Tibial nerve (tissue), 4 donors: ENCODE data around the gene XKR7.

Experiments
- EP300 ChIP-seq, 2 donors: sonication (generic); formaldehyde crosslinking; IDR thresholded peaks; one replicate each; pipeline ENCODE4 v1.6.1; 2017; ENCODE audit warnings: antibody characterized with exemption in 2 of 2, mild to moderate bottlenecking in 1 of 2
- POLR2A ChIP-seq, 2 donors: fragments of 450-650 bp; IDR thresholded peaks; one replicate each; pipeline ENCODE4 v1.6.1; 2017; ENCODE audit warnings: antibody characterized with exemption in 2 of 2, mild to moderate bottlenecking in 2 of 2, moderate library complexity in 2 of 2
- TF ChIP-seq, protein P1 (sequence below), 5 experiments: fragments of 200-600 bp in 3 of 5; fragments of 450-650 bp in 2 of 5; sonication (generic) in 3 of 5; IDR thresholded peaks; one replicate each; pipeline ENCODE4 v1.5.1; 2016 to 2019; ENCODE audit warnings: antibody characterized with exemption in 5 of 5, mild to moderate bottlenecking in 3 of 5, moderate library complexity in 2 of 5

DNA sequence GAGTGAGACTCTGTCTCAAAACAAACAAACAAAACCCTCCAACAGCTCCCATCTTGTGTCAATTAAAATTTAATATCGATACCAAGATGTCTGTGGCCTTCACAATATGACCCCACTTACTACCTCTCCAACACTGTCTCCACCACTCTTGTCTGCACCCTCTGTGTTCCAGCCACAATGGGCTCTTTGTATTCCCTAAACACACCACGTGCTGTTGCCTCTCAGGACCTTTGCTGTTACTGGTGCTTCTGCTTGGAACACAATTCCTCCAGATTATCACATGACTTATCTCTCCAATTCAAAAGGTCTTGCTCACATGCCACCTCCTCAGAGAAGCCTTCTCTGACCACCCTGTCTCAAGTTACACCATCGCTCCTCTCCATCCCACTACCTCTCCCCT, 78.0 kb downstream of the XKR7 start:
- TF ChIP-seq, protein P1, sequence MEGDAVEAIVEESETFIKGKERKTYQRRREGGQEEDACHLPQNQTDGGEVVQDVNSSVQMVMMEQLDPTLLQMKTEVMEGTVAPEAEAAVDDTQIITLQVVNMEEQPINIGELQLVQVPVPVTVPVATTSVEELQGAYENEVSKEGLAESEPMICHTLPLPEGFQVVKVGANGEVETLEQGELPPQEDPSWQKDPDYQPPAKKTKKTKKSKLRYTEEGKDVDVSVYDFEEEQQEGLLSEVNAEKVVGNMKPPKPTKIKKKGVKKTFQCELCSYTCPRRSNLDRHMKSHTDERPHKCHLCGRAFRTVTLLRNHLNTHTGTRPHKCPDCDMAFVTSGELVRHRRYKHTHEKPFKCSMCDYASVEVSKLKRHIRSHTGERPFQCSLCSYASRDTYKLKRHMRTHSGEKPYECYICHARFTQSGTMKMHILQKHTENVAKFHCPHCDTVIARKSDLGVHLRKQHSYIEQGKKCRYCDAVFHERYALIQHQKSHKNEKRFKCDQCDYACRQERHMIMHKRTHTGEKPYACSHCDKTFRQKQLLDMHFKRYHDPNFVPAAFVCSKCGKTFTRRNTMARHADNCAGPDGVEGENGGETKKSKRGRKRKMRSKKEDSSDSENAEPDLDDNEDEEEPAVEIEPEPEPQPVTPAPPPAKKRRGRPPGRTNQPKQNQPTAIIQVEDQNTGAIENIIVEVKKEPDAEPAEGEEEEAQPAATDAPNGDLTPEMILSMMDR (IDR thresholded peaks at IDR 0.05), result no peak
- TF ChIP-seq POLR2A (IDR thresholded peaks at IDR 0.05) (no peak), EP300 (IDR thresholded peaks at IDR 0.05) (no peak)
